HepG2 (cell line): ENCODE measurements around the gene AGAP3. TPM values are rescaled to one million over a fixed set of nuclear protein-coding genes. Genes with fewer than 3 reads are reported as not detected.

Experiments used
- ARNT ChIP-seq: fragments of 450-650 bp; IDR thresholded peaks from 2 replicates; pipeline ENCODE4 v1.6.1; 2017
- FOSL1 ChIP-seq: sonication (generic); formaldehyde crosslinking; IDR thresholded peaks from 2 replicates; pipeline ENCODE4 v1.9.0; 2021; ENCODE audit warnings: missing genetic modification reagents, borderline replicate concordance
- KDM2A ChIP-seq: sonication (generic); formaldehyde crosslinking; IDR thresholded peaks from 2 replicates; pipeline ENCODE4 v1.4.0; 2020; ENCODE audit warnings: low read depth, missing genetic modification reagents, borderline replicate concordance
- MXD4 ChIP-seq: IDR thresholded peaks from 2 replicates; pipeline ENCODE4 v1.6.1; 2016; ENCODE audit warnings: mild to moderate bottlenecking, missing biosample characterization, missing genetic modification reagents
- PRDM10 ChIP-seq: sonication (generic); formaldehyde crosslinking; IDR thresholded peaks from 2 replicates; pipeline ENCODE4 v1.4.0; 2020; ENCODE audit warnings: low read depth, missing genetic modification reagents
- SATB2 ChIP-seq: sonication (generic); formaldehyde crosslinking; IDR thresholded peaks from 2 replicates; pipeline ENCODE4 v1.5.0; 2020; ENCODE audit warnings: missing genetic modification reagents
- TAF15 ChIP-seq: fragments of 200-400 bp; formaldehyde crosslinking; IDR thresholded peaks from one replicate; pipeline ENCODE4 v1.6.1; 2018; ENCODE audit warnings: mild to moderate bottlenecking, low read depth, low read length; ENCODE audit not compliant: poor library complexity, severe bottlenecking
- ZBTB8A ChIP-seq: sonication (generic); formaldehyde crosslinking; IDR thresholded peaks from 2 replicates; pipeline ENCODE4 v1.4.0; 2020; ENCODE audit warnings: mild to moderate bottlenecking, low read depth, missing genetic modification reagents, borderline replicate concordance
- ZNF792 ChIP-seq: IDR thresholded peaks from 2 replicates; pipeline ENCODE4 v1.6.1; 2016
- ZSCAN22 ChIP-seq: sonication (generic); formaldehyde crosslinking; IDR thresholded peaks from 2 replicates; pipeline ENCODE4 v1.4.0; 2020; ENCODE audit warnings: mild to moderate bottlenecking, missing genetic modification reagents
- polyA plus RNA-seq, 8 experiments: library from polyadenylated mRNA; depleted of rRNA in 3 of 8; stranded (reverse) in 7 of 8; unstranded in 1 of 8; fragments of >200 nt; fragmentation: Illumina TruSeq in 4 of 8; extraction: Trizol in 4 of 8; gene quantifications; 2 replicates each; pipeline versions ENCODE4 v1.2.1 to v1.2.3, GENCODE V29; 2011 to 2016; ENCODE audit warnings: low read depth in 4 of 8, missing spikeins in 1 of 8, mixed read lengths in 1 of 8; ENCODE audit not compliant: insufficient read depth in 1 of 8
- total RNA-seq, 5 experiments: library from RNA; depleted of rRNA; stranded (reverse); fragments of >200 nt; fragmentation: Illumina TruSeq; extraction: Trizol; gene quantifications; 2 replicates each; pipeline ENCODE4 v1.2.3, GENCODE V29; 2016; ENCODE audit warnings: low read depth in 1 of 5
- TF ChIP-seq, protein P1 (sequence below): sonication (generic); formaldehyde crosslinking; IDR thresholded peaks from 2 replicates; pipeline ENCODE4 v1.5.1; 2020; ENCODE audit warnings: mild to moderate bottlenecking, missing genetic modification reagents, moderate library complexity
- TF ChIP-seq, protein P2 (sequence below): sonication (generic); formaldehyde crosslinking; IDR thresholded peaks from 2 replicates; pipeline ENCODE4 v1.4.0; 2020; ENCODE audit warnings: missing genetic modification reagents, borderline replicate concordance
- TF ChIP-seq, protein P3 (sequence below): sonication (generic); formaldehyde crosslinking; IDR thresholded peaks from 2 replicates; pipeline ENCODE4 v1.8.0; 2022; ENCODE audit warnings: missing genetic modification reagents, mild to moderate bottlenecking, inconsistent platforms, borderline replicate concordance

Gene AGAP3
- total and polyA plus RNA-seq, 2 of the 13 experiments (the other 11 are each of a cell fraction or from before 2014, with no cell fraction given): 31.3 to 61.4 TPM

DNA sequence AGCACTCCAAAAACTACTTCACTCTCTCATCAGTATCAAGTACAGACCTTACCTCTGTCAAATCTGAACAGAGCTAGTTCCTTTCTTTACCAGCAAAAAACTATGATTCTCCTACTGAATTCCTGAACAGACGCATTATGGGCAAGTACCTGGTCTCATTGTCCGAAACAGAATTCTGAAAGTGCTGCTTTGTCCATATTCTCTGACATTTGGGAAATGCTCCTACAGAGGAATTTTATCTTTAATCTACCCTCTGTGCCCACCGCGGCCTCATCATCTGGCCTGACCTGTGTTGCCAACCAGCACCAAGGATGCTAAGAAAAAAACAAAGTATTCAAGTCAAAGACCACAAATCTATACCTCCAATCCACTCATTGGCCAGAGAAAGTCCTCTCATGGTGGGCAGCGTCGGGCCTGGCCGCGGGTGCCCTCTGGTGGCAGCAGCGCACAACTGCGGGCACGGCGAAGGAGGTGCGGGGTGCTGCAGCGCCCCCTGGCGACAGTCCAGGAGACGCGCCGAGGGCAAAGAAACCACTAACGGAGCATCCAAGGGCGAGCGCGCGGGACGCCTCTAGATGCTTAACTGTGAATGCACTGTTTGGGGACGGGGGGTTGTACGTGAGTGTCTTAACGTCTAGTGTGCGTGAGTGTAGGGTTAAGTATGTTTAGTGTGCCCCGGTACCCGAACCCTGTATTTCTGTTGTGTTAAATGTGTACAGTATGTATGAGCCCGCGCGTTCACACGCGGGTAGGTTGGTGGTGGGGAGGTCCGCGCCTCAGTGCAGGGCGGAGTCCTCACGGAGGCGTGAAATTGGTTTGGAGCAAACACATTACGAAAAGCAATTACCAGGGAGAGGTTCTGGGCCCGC is 86.2 kb downstream of the AGAP3 start (continued):
- TF ChIP-seq, protein P1, sequence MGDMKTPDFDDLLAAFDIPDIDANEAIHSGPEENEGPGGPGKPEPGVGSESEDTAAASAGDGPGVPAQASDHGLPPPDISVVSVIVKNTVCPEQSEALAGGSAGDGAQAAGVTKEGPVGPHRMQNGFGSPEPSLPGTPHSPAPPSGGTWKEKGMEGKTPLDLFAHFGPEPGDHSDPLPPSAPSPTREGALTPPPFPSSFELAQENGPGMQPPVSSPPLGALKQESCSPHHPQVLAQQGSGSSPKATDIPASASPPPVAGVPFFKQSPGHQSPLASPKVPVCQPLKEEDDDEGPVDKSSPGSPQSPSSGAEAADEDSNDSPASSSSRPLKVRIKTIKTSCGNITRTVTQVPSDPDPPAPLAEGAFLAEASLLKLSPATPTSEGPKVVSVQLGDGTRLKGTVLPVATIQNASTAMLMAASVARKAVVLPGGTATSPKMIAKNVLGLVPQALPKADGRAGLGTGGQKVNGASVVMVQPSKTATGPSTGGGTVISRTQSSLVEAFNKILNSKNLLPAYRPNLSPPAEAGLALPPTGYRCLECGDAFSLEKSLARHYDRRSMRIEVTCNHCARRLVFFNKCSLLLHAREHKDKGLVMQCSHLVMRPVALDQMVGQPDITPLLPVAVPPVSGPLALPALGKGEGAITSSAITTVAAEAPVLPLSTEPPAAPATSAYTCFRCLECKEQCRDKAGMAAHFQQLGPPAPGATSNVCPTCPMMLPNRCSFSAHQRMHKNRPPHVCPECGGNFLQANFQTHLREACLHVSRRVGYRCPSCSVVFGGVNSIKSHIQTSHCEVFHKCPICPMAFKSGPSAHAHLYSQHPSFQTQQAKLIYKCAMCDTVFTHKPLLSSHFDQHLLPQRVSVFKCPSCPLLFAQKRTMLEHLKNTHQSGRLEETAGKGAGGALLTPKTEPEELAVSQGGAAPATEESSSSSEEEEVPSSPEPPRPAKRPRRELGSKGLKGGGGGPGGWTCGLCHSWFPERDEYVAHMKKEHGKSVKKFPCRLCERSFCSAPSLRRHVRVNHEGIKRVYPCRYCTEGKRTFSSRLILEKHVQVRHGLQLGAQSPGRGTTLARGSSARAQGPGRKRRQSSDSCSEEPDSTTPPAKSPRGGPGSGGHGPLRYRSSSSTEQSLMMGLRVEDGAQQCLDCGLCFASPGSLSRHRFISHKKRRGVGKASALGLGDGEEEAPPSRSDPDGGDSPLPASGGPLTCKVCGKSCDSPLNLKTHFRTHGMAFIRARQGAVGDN (CRISPR knock-in tag): peak; percentile 68
- TF ChIP-seq, protein P2, sequence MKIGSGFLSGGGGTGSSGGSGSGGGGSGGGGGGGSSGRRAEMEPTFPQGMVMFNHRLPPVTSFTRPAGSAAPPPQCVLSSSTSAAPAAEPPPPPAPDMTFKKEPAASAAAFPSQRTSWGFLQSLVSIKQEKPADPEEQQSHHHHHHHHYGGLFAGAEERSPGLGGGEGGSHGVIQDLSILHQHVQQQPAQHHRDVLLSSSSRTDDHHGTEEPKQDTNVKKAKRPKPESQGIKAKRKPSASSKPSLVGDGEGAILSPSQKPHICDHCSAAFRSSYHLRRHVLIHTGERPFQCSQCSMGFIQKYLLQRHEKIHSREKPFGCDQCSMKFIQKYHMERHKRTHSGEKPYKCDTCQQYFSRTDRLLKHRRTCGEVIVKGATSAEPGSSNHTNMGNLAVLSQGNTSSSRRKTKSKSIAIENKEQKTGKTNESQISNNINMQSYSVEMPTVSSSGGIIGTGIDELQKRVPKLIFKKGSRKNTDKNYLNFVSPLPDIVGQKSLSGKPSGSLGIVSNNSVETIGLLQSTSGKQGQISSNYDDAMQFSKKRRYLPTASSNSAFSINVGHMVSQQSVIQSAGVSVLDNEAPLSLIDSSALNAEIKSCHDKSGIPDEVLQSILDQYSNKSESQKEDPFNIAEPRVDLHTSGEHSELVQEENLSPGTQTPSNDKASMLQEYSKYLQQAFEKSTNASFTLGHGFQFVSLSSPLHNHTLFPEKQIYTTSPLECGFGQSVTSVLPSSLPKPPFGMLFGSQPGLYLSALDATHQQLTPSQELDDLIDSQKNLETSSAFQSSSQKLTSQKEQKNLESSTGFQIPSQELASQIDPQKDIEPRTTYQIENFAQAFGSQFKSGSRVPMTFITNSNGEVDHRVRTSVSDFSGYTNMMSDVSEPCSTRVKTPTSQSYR: no peak
- TF ChIP-seq ZNF792 (CRISPR knock-in tag): no peak
- TF ChIP-seq KDM2A (CRISPR knock-in tag): peak; percentile 94
- TF ChIP-seq MXD4: 0 out of 2 replicates have a peak, but pooled peaks have one; percentile 46
- TF ChIP-seq ZBTB8A (CRISPR knock-in tag): no peak
- TF ChIP-seq, protein P3, sequence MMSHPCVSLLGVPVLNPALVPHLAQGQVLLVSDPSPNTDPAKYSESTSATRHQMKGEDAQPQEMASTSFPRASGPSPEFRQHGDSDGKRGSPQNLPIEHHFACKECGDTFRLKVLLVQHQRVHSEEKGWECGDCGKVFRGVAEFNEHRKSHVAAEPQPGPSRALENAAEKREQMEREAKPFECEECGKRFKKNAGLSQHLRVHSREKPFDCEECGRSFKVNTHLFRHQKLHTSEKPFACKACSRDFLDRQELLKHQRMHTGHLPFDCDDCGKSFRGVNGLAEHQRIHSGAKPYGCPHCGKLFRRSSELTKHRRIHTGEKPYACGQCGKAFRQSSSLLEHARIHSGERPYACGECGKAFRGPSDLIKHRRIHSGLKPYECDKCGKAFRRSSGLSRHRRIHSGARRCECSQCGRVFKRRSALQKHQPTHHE (CRISPR knock-in tag): no peak
- no peak for TF ChIP-seq ZSCAN22 (CRISPR knock-in tag)
- no peak for TF ChIP-seq SATB2 (CRISPR knock-in tag)
- peak; percentile 53; the same call in 1 of the 2 replicates for TF ChIP-seq PRDM10 (CRISPR knock-in tag)
- TF ChIP-seq FOSL1 (CRISPR knock-in tag): no peak
- TF ChIP-seq TAF15: no peak
- no peak for TF ChIP-seq ARNT
